HEK293 (cell line): ENCODE measurements around the gene MICALL1.

Source experiments
- CTCF ChIA-PET: fragments of 350-600 bp; formaldehyde crosslinking; extraction: SDS; loops from one replicate; lab custom pipeline; 2021; ENCODE audit warnings: antibody characterized with exemption; lab: Yijun Ruan, JAX
- POLR2A ChIA-PET: fragments of 300-600 bp; formaldehyde crosslinking; extraction: SDS; loops from one replicate; lab custom pipeline; 2020; ENCODE audit warnings: antibody characterized with exemption, inconsistent platforms; lab: Yijun Ruan, JAX
- H3K27ac ChIP-seq: fragments of 200-500 bp; sonication (Bioruptor generic); 2 replicates; pipeline ENCODE4 v1.5.1; 2014; ENCODE audit warnings: low read depth, low read length, control low read depth, inconsistent platforms; ENCODE audit errors: extremely low read depth
- H3K36me3 ChIP-seq, 2 experiments: fragments of 200-500 bp in 1 of 2; sonication (Bioruptor generic) in 1 of 2; 1 replicate in 1 of 2; 2 replicates in 1 of 2; pipeline ENCODE4 v1.5.1; 2014 to 2017; ENCODE audit warnings: inconsistent platforms in 2 of 2, low read length in 2 of 2; ENCODE audit not compliant: control insufficient read depth in 2 of 2, insufficient read depth in 1 of 2
- H3K4me1 ChIP-seq: fragments of 200-500 bp; sonication (Bioruptor generic); 2 replicates; pipeline ENCODE4 v1.5.1; 2014; ENCODE audit warnings: mild to moderate bottlenecking, low read length, inconsistent platforms; ENCODE audit not compliant: control insufficient read depth, insufficient read depth
- H3K4me3 ChIP-seq: 2 replicates; pipeline ENCODE4 v1.5.1; 2011; ENCODE audit warnings: low read depth, mild to moderate bottlenecking, control low read depth, low read length, moderate library complexity
- H3K9me3 ChIP-seq: fragments of 200-500 bp; sonication (Bioruptor generic); 2 replicates; pipeline ENCODE4 v1.5.1; 2014; ENCODE audit warnings: low read depth, low read length, inconsistent platforms; ENCODE audit not compliant: control insufficient read depth, insufficient read depth
- ATF2 ChIP-seq: fragments of 450-650 bp; formaldehyde crosslinking; IDR thresholded peaks from 2 replicates; pipeline ENCODE4 v1.5.1; 2016; ENCODE audit warnings: missing biosample characterization, missing genetic modification characterization, low read depth
- CTCF ChIP-seq: fragments of 450-650 bp; formaldehyde crosslinking; IDR thresholded peaks from 2 replicates; pipeline ENCODE4 v1.5.1; 2016; ENCODE audit warnings: missing biosample characterization, missing genetic modification characterization
- GLIS1 ChIP-seq: fragments of 450-650 bp; formaldehyde crosslinking; IDR thresholded peaks from 2 replicates; pipeline ENCODE4 v1.5.1; 2016; ENCODE audit warnings: missing biosample characterization, missing genetic modification characterization
- INSM2 ChIP-seq: fragments of 450-650 bp; formaldehyde crosslinking; IDR thresholded peaks from 2 replicates; pipeline ENCODE4 v1.5.1; 2016; ENCODE audit warnings: missing biosample characterization, missing genetic modification characterization
- MEIS1 ChIP-seq: sonication (generic); formaldehyde crosslinking; IDR thresholded peaks from 2 replicates; pipeline ENCODE4 v1.8.1; 2022; ENCODE audit warnings: missing genetic modification reagents, mild to moderate bottlenecking, borderline replicate concordance
- SP2 ChIP-seq: fragments of 450-650 bp; formaldehyde crosslinking; IDR thresholded peaks from 2 replicates; pipeline ENCODE4 v1.5.1; 2016; ENCODE audit warnings: missing biosample characterization, missing genetic modification characterization
- TSHZ1 ChIP-seq: fragments of 450-650 bp; formaldehyde crosslinking; IDR thresholded peaks from 2 replicates; pipeline ENCODE4 v1.5.1; 2016; ENCODE audit warnings: missing biosample characterization, missing genetic modification characterization, borderline replicate concordance
- ZBTB21 ChIP-seq: fragments of 450-650 bp; formaldehyde crosslinking; IDR thresholded peaks from 2 replicates; pipeline ENCODE4 v1.5.1; 2017; ENCODE audit warnings: missing biosample characterization, missing genetic modification characterization
- ZBTB44 ChIP-seq: fragments of 450-650 bp; IDR thresholded peaks from 2 replicates; pipeline ENCODE4 v1.5.1; 2018; ENCODE audit warnings: missing biosample characterization, mild to moderate bottlenecking, missing genetic modification characterization
- ZBTB6 ChIP-seq: fragments of 450-650 bp; formaldehyde crosslinking; IDR thresholded peaks from 2 replicates; pipeline ENCODE4 v1.5.1; 2017; ENCODE audit warnings: missing biosample characterization, missing genetic modification characterization
- ZNF114 ChIP-seq: fragments of 450-650 bp; formaldehyde crosslinking; IDR thresholded peaks from 2 replicates; pipeline ENCODE4 v1.5.0; 2017; ENCODE audit warnings: missing biosample characterization, missing genetic modification characterization
- ZNF155 ChIP-seq: fragments of 450-650 bp; formaldehyde crosslinking; IDR thresholded peaks from 2 replicates; pipeline ENCODE4 v1.5.1; 2016; ENCODE audit warnings: missing biosample characterization, missing genetic modification characterization
- ZNF175 ChIP-seq: fragments of 450-650 bp; formaldehyde crosslinking; IDR thresholded peaks from 2 replicates; pipeline ENCODE4 v1.5.1; 2016; ENCODE audit warnings: missing biosample characterization, missing genetic modification characterization
- ZNF223 ChIP-seq: fragments of 450-650 bp; formaldehyde crosslinking; IDR thresholded peaks from 2 replicates; pipeline ENCODE4 v1.5.1; 2016; ENCODE audit warnings: missing biosample characterization, missing genetic modification characterization
- ZNF239 ChIP-seq: fragments of 450-650 bp; formaldehyde crosslinking; IDR thresholded peaks from 2 replicates; pipeline ENCODE4 v1.5.1; 2016; ENCODE audit warnings: missing biosample characterization, missing genetic modification characterization
- ZNF529 ChIP-seq: fragments of 450-650 bp; formaldehyde crosslinking; IDR thresholded peaks from 2 replicates; pipeline ENCODE4 v1.5.1; 2017; ENCODE audit warnings: missing genetic modification characterization, missing biosample characterization; ENCODE audit not compliant: insufficient replicate concordance
- ZNF544 ChIP-seq: fragments of 450-650 bp; formaldehyde crosslinking; IDR thresholded peaks from 2 replicates; pipeline ENCODE4 v1.5.0; 2017; ENCODE audit warnings: missing biosample characterization, missing genetic modification characterization
- ZNF555 ChIP-seq: fragments of 450-650 bp; formaldehyde crosslinking; conservative IDR thresholded peaks from 2 replicates; pipeline ENCODE4 v1.5.1; 2017; ENCODE audit warnings: missing biosample characterization, mild to moderate bottlenecking, missing genetic modification characterization, inconsistent platforms
- ZNF658 ChIP-seq: fragments of 450-650 bp; formaldehyde crosslinking; IDR thresholded peaks from 2 replicates; pipeline ENCODE4; 2016; ENCODE audit warnings: missing biosample characterization, missing genetic modification characterization
- ZNF692 ChIP-seq: fragments of 450-650 bp; formaldehyde crosslinking; IDR thresholded peaks from 2 replicates; pipeline ENCODE4 v1.5.1; 2016; ENCODE audit warnings: missing biosample characterization, missing genetic modification characterization
- ZNF704 ChIP-seq: fragments of 450-650 bp; formaldehyde crosslinking; IDR thresholded peaks from 2 replicates; pipeline ENCODE4 v1.5.1; 2016; ENCODE audit warnings: missing biosample characterization, missing genetic modification characterization
- ZNF792 ChIP-seq: fragments of 450-650 bp; formaldehyde crosslinking; IDR thresholded peaks from 2 replicates; pipeline ENCODE4 v1.5.1; 2016; ENCODE audit warnings: missing biosample characterization, missing genetic modification characterization

The MICALL1 gene

GRCh38 chr22:37910890-37911672 lies 5.0 kb downstream of the MICALL1 start:
- no peak overlapping the region for H3K27ac ChIP-seq
- H3K4me1 ChIP-seq: peaks cover 4% of the 10 kb centered on the region; the same call in 1 of the 2 replicates
- no peak overlapping the region for H3K4me3 ChIP-seq
- ChIA-PET CTCF (interaction anchor here (0.6 kb wide), 1 partner anchor 25 kb away, joined by 7 read pairs; no protein-coding TSS in a partner anchor), POLR2A (interaction anchor here (0.6 to 1.2 kb wide), 2 partner anchors 13 to 26 kb away, joined by 3 to 5 read pairs; no protein-coding TSS in a partner anchor)
- peaks cover 24 to 61% of the 10 kb centered on the region in 2 experiments; a peak in 2 of 3 replicates for H3K36me3 ChIP-seq
- H3K9me3 ChIP-seq: no peaks in the 10 kb centered on the region
- TF ChIP-seq ZNF658 (tag by site-specific recombination) (no peak), ZNF155 (tag by site-specific recombination) (no peak), ZNF544 (tag by site-specific recombination) (no peak), ZNF223 (tag by site-specific recombination) (no peak), ZNF114 (tag by site-specific recombination) (no peak), ZNF529 (tag by site-specific recombination) (no peak), SP2 (no peak), ZBTB44 (tag by site-specific recombination) (no peak), ZNF555 (tag by site-specific recombination) (no peak), MEIS1 (CRISPR knock-in tag) (no peak), CTCF (tag by site-specific recombination) (no peak), ZNF792 (tag by site-specific recombination) (no peak), ATF2 (no peak), ZNF239 (tag by site-specific recombination) (no peak), TSHZ1 (tag by site-specific recombination) (no peak), ZNF175 (tag by site-specific recombination) (no peak), ZBTB21 (tag by site-specific recombination) (no peak), ZNF692 (0 out of 2 replicates have a peak, but pooled peaks have one; percentile 35), ZNF704 (tag by site-specific recombination) (no peak), GLIS1 (tag by site-specific recombination) (peak; percentile 78), INSM2 (tag by site-specific recombination) (no peak), ZBTB6 (tag by site-specific recombination) (no peak)
